A172 (cell line): ENCODE measurements around the gene IVD. TPM values are rescaled to one million over a fixed set of nuclear protein-coding genes. Genes with fewer than 3 reads are reported as not detected.

Source experiments
- DNase-seq: peaks from one replicate; pipeline ENCODE4 v3.0.0-alpha.2; 2015; ENCODE audit warnings: low spot score
- total RNA-seq: library from RNA; depleted of rRNA; stranded (reverse); fragments of >200 nt; shearing (Covaris generic); gene quantifications from 2 replicates; pipeline ENCODE4 v1.2.3, GENCODE V29; 2014

IVD gene
- total RNA-seq, 1 experiment from 2014 or later = 10.8 TPM

GRCh38 chr15:40414816-40415215 is 9.2 kb downstream of the IVD start:
- DNase-seq = no peak

GRCh38 chr15:40415226-40415625 is 9.6 kb downstream of the IVD start:
- DNase-seq = no peak

GRCh38 chr15:40416056-40416455 is 10.5 kb downstream of the IVD start:
- DNase-seq = no peak

- no peak for DNase-seq
Observed at GRCh38 chr15:40418126-40418525, 12.5 kb downstream of the IVD start.

- DNase-seq = no peak
Observed at GRCh38 chr15:40420071-40420713, 14.6 kb downstream of the IVD start.

GRCh38 chr15:40420793-40421192 is 15.2 kb downstream of the IVD start:
- DNase-seq = no peak

GRCh38 chr15:40421246-40422157 is 15.9 kb downstream of the IVD start:
- DNase-seq = no peak

- no peak for DNase-seq
Observed at GRCh38 chr15:40424483-40425115, 19.0 kb downstream of the IVD start.

- DNase-seq = no peak
Observed at GRCh38 chr15:40425681-40426080, 20.1 kb downstream of the IVD start.

GRCh38 chr15:40427188-40427587 is 21.6 kb downstream of the IVD start:
- DNase-seq = no peak

GRCh38 chr15:40428185-40428584 is 22.6 kb downstream of the IVD start:
- no peak for DNase-seq

- DNase-seq = no peak
Observed at GRCh38 chr15:40429068-40429710, 23.6 kb downstream of the IVD start.

GRCh38 chr15:40430271-40430805 is 24.7 kb downstream of the IVD start:
- peak; percentile 76 for DNase-seq

- no peak for DNase-seq
Observed at GRCh38 chr15:40435023-40435709, 29.6 kb downstream of the IVD start.

GRCh38 chr15:40435710-40436089 is 30.1 kb downstream of the IVD start:
- no peak for DNase-seq

GRCh38 chr15:40436116-40436891 is 30.7 kb downstream of the IVD start:
- DNase-seq = no peak

GRCh38 chr15:40436892-40437751 is 31.5 kb downstream of the IVD start:
- DNase-seq = no peak

- no peak for DNase-seq
Observed at GRCh38 chr15:40437752-40438687, 32.4 kb downstream of the IVD start.
